Measurements from ENCODE around the gene ARHGEF28. TPM values are rescaled to one million over a fixed set of nuclear protein-coding genes. Genes with fewer than 3 reads are reported as not detected.

The ARHGEF28 gene
- total RNA-seq, 1 experiment from 2014 or later, result 0.57 TPM

DNA sequence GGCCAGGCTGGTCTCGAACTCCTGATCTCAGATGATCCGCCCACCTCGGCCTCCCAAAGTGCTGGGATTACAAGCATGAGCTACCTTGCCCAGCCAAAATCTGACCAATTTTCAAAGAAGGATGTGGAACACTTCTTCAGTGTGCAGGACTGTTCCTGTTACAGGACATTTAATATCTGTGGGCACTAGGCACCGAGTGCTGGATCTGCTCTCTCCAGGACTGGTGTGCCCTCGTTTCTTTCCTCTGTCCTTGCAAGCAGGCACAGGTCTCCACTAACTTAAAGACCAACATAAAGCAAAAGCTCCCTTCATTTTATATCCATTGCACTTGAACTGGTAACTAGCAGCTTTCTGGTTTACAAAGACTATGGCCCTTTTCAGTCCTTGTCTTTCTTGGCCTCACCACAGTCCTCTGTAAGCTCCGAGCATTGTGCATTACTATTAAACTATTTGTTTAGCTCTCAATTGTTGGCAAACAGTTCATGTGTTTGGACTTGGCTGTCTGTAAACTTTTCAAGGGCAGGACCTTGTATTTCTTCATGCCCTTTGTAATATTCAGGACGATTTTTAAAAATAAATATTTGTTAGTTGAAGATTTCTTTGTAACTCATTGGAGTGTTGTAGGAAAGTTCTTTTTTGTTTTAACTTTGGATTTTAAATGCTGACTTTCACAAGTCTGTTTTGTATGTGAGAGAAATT, 37.3 kb downstream of the ARHGEF28 start:
- Histone ChIP-seq H2BK120ac (ENCODE audit: low read depth, low read length, poor library complexity, severe bottlenecking) (no peak overlapping the region), H3K4me2 (ENCODE audit: insufficient read depth, insufficient read length, low read length) (no peak overlapping the region), H2BK15ac (ENCODE audit: low read depth, low read length) (no peak overlapping the region), H3K14ac (ENCODE audit: insufficient read depth, low read length) (no peak overlapping the region), H3K23me2 (ENCODE audit: insufficient read length, low read depth, low read length, poor library complexity, severe bottlenecking) (no peaks in the 10 kb centered on the region), H2BK12ac (ENCODE audit: insufficient read length, low read depth, low read length) (no peak overlapping the region), H2BK20ac (ENCODE audit: low read depth, low read length, poor library complexity, severe bottlenecking) (no peak overlapping the region), H3K9me3 (ENCODE audit: control insufficient read depth, low read depth, low read length) (no peaks in the 10 kb centered on the region), H3K4ac (ENCODE audit: low read depth, low read length) (no peak overlapping the region), H3T11ph (ENCODE audit: low read length) (no peak overlapping the region), H3K79me2 (ENCODE audit: insufficient read depth, low read length) (no peaks in the 10 kb centered on the region), H2AFZ (ENCODE audit: low read length) (no peak overlapping the region), H4K8ac (replicated peaks; ENCODE audit: insufficient read length, low read depth, low read length) (no peak overlapping the region), H3K56ac (ENCODE audit: insufficient read length, low read depth, low read length) (no peak overlapping the region), H4K91ac (ENCODE audit: insufficient read length, low read depth, low read length) (no peak overlapping the region), H4K20me1 (ENCODE audit: control insufficient read depth, insufficient read depth, insufficient read length) (no peaks in the 10 kb centered on the region), H3K4me1 (ENCODE audit: insufficient read depth, low read length) (no peaks in the 10 kb centered on the region), H3K27me3 (ENCODE audit: insufficient read depth, low read length) (no peaks in the 10 kb centered on the region), H3K9ac (ENCODE audit: extremely low read depth, insufficient read length, low read length) (no peak overlapping the region), H3K27ac (ENCODE audit: insufficient read length, low read depth, low read length) (no peak overlapping the region), H3K79me1 (ENCODE audit: insufficient read depth, low read depth, low read length, poor library complexity, severe bottlenecking) (no peaks in the 10 kb centered on the region), H2AK5ac (ENCODE audit: insufficient read length, low read length) (no peak overlapping the region), H4K5ac (ENCODE audit: insufficient read length, low read depth, low read length) (no peak overlapping the region), H2BK5ac (ENCODE audit: insufficient read length, low read length) (no peak overlapping the region), H3K23ac (ENCODE audit: insufficient read length, low read depth, low read length) (no peak overlapping the region), H3K18ac (ENCODE audit: insufficient read length, low read depth, low read length) (no peak overlapping the region)
- Mint-ChIP-seq H3K9me3 (no peaks in the 10 kb centered on the region), H3K4me1 (peaks cover 6% of the 10 kb centered on the region in 2 experiments; a peak in 3 of 4 replicates), H3K4me3 (no peak overlapping the region), H3K27me3 (ENCODE audit: low read depth) (peaks cover 3% of the 10 kb centered on the region; the same call in 1 of the 2 replicates), H3K27ac (no peak overlapping the region), H3K36me3 (ENCODE audit: insufficient read depth in 1 of 3, low read depth in 3 of 3) (no peaks in the 10 kb centered on the region)
- no CpG with 5 or more reads among the region's 7 CpGs for WGBS (ENCODE audit: extremely low coverage, insufficient read length, low lambda C conversion rate)
- TF ChIP-seq, protein P1, sequence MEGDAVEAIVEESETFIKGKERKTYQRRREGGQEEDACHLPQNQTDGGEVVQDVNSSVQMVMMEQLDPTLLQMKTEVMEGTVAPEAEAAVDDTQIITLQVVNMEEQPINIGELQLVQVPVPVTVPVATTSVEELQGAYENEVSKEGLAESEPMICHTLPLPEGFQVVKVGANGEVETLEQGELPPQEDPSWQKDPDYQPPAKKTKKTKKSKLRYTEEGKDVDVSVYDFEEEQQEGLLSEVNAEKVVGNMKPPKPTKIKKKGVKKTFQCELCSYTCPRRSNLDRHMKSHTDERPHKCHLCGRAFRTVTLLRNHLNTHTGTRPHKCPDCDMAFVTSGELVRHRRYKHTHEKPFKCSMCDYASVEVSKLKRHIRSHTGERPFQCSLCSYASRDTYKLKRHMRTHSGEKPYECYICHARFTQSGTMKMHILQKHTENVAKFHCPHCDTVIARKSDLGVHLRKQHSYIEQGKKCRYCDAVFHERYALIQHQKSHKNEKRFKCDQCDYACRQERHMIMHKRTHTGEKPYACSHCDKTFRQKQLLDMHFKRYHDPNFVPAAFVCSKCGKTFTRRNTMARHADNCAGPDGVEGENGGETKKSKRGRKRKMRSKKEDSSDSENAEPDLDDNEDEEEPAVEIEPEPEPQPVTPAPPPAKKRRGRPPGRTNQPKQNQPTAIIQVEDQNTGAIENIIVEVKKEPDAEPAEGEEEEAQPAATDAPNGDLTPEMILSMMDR (conservative IDR thresholded peaks at IDR 0.05), result no peak
- no peak for DNase-seq
